HG02642 (cell line): Measurements from ENCODE around the gene PRKAG3.

ENCODE experiments used
- ATAC-seq: cut with Tn5 transposase; IDR thresholded peaks from one replicate; pipeline ENCODE4 v1.9.1; 2021; ENCODE audit warnings: mild to moderate bottlenecking; ENCODE audit not compliant: unreplicated experiment, poor library complexity

The PRKAG3 gene

GRCh38 chr2:218865396-218865795 is 33.8 kb upstream of the PRKAG3 start:
- ATAC-seq: no peak

GRCh38 chr2:218863021-218863520 is 31.5 kb upstream of the PRKAG3 start:
- no peak for ATAC-seq

- no peak for ATAC-seq
These were observed 30.2 kb upstream of the PRKAG3 start for GRCh38 chr2:218861645-218862318.

GRCh38 chr2:218860950-218861381 is 29.4 kb upstream of the PRKAG3 start:
- ATAC-seq: no peak

- ATAC-seq: no peak
These were observed 28.6 kb upstream of the PRKAG3 start for GRCh38 chr2:218859988-218860831.

- ATAC-seq: no peak
These were observed 28.0 kb upstream of the PRKAG3 start, which contains the start of gene WNT6 for GRCh38 chr2:218859556-218859987. Gene WNT6, plus strand, starts transcription at chr2:218859805. Its CDS starts 233 bp downstream, at chr2:218860038.

GRCh38 chr2:218858671-218859555 is 27.3 kb upstream of the PRKAG3 start:
- no peak for ATAC-seq

GRCh38 chr2:218858138-218858445 is 26.5 kb upstream of the PRKAG3 start:
- ATAC-seq: no peak

GRCh38 chr2:218857371-218858137 is 26.0 kb upstream of the PRKAG3 start:
- no peak for ATAC-seq

- no peak for ATAC-seq
These were observed 25.3 kb upstream of the PRKAG3 start for GRCh38 chr2:218856896-218857243.

GRCh38 chr2:218856167-218856895 is 24.7 kb upstream of the PRKAG3 start:
- ATAC-seq: no peak

GRCh38 chr2:218855305-218856166 is 23.9 kb upstream of the PRKAG3 start:
- no peak for ATAC-seq

GRCh38 chr2:218854860-218855259 is 23.3 kb upstream of the PRKAG3 start:
- ATAC-seq: no peak

- no peak for ATAC-seq
These were observed 22.2 kb upstream of the PRKAG3 start for GRCh38 chr2:218853766-218854165.

- ATAC-seq: no peak
These were observed 21.5 kb upstream of the PRKAG3 start for GRCh38 chr2:218852911-218853667.

- ATAC-seq: no peak
These were observed 19.7 kb upstream of the PRKAG3 start for GRCh38 chr2:218851286-218851685.

- ATAC-seq: no peak
These were observed 19.2 kb upstream of the PRKAG3 start for GRCh38 chr2:218850796-218851195.

GRCh38 chr2:218849721-218850120 is 18.1 kb upstream of the PRKAG3 start:
- no peak for ATAC-seq
